Measurements from ENCODE around the gene ESF1.

GRCh38 chr20:13665709-13666395 lies 118.9 kb downstream of the ESF1 start:
- no peak for TF ChIP-seq POLR2A (IDR thresholded peaks at IDR 0.05)
- no peak for TF ChIP-seq CTCF (IDR thresholded peaks at IDR 0.05)

All from esophagus squamous epithelium (tissue), 4 donors.